Right atrium auricular region (tissue), 2 donors: ENCODE measurements around the gene CARD14. TPM values are rescaled to one million over a fixed set of nuclear protein-coding genes. Genes with fewer than 3 reads are reported as not detected.

Source experiments
- DNase-seq: peaks from one replicate; pipeline ENCODE4 v3.0.0-alpha.2; 2019; ENCODE audit warnings: low spot score
- H3K27ac ChIP-seq, 2 donors: fragments of 200-600 bp; sonication (generic); 1 replicate in 1 of 2; 2 replicates in 1 of 2; pipeline ENCODE4 v1.5.1; 2016 to 2019
- H3K27me3 ChIP-seq, 2 donors: fragments of 200-600 bp; sonication (generic); one replicate each; pipeline versions ENCODE4 v1.5.1 to v1.6.0; 2017 to 2019
- H3K36me3 ChIP-seq: fragments of 200-600 bp; sonication (generic); one replicate; pipeline ENCODE4 v1.5.1; 2016
- H3K4me1 ChIP-seq, 2 donors: fragments of 200-600 bp; sonication (generic); one replicate each; pipeline versions ENCODE4 v1.5.1 to v1.6.0; 2017 to 2019
- H3K4me3 ChIP-seq, 2 donors: fragments of 200-600 bp; sonication (generic); 1 replicate in 1 of 2; 2 replicates in 1 of 2; pipeline ENCODE4 v1.5.1; 2017 to 2019; ENCODE audit warnings: mild to moderate bottlenecking in 1 of 2, moderate library complexity in 1 of 2
- H3K9me3 ChIP-seq, 2 donors: fragments of 200-600 bp; sonication (generic); one replicate each; pipeline ENCODE4 v1.5.1; 2019
- total RNA-seq, 2 donors: library from RNA; depleted of rRNA; stranded (reverse); fragments of >200 nt; gene quantifications; one replicate each; pipeline ENCODE4 v1.1.0, GENCODE V29; 2016
- TF ChIP-seq, protein P1 (sequence below), 2 donors: fragments of 200-600 bp; sonication (generic); IDR thresholded peaks; one replicate each; pipeline ENCODE4 v1.5.1; 2019; ENCODE audit warnings: antibody characterized with exemption in 2 of 2

Gene CARD14
- total RNA-seq, 2 donors from 2014 or later: not detected

DNA sequence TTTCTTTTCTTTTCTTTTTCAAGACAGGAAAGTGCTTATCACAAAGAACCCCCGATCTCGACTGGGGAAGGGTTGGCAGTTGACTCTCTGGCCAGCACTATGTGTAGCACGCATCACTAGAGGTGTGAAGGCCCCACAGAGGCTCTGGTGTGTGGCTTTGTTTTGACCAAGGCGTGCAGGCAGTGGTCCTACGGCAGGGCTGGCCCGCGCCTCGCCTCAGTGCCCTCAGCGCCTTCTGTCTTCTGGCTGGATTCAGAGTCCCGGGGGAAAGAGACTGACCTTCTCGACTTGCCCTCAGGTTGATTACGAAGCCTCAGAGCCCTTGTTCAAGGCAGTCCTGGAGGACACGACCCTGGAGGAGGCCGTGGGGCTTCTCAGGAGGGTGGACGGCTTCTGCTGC, 31.6 kb downstream of the CARD14 start:
- Histone ChIP-seq H3K4me1 (no peaks in the 10 kb centered on the region), H3K36me3 (no peaks in the 10 kb centered on the region), H3K27ac (no peak overlapping the region), H3K9me3 (no peaks in the 10 kb centered on the region), H3K27me3 (no peaks in the 10 kb centered on the region), H3K4me3 (no peak overlapping the region)
- TF ChIP-seq, protein P1, sequence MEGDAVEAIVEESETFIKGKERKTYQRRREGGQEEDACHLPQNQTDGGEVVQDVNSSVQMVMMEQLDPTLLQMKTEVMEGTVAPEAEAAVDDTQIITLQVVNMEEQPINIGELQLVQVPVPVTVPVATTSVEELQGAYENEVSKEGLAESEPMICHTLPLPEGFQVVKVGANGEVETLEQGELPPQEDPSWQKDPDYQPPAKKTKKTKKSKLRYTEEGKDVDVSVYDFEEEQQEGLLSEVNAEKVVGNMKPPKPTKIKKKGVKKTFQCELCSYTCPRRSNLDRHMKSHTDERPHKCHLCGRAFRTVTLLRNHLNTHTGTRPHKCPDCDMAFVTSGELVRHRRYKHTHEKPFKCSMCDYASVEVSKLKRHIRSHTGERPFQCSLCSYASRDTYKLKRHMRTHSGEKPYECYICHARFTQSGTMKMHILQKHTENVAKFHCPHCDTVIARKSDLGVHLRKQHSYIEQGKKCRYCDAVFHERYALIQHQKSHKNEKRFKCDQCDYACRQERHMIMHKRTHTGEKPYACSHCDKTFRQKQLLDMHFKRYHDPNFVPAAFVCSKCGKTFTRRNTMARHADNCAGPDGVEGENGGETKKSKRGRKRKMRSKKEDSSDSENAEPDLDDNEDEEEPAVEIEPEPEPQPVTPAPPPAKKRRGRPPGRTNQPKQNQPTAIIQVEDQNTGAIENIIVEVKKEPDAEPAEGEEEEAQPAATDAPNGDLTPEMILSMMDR (IDR thresholded peaks at IDR 0.05): no peak
- no peak for DNase-seq

DNA sequence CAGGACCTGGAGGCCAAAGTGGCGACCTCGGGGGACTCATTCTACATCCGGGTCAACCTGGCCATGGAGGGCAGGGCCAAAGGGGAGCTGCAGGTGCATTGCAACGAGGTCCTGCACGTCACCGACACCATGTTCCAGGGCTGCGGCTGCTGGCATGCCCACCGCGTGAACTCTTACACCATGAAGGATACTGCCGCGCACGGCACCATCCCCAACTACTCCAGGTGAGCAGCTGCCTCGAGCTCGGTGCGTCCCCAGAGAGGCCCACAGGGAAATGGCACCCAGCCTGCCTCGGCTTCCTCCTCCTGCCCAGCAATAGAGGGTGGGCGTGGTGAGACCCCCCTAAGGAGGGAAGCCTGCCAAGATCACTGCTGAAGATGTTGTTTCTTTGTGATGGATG, 32.4 kb downstream of the CARD14 start:
- no peak for DNase-seq
- Histone ChIP-seq H3K4me1 (no peaks in the 10 kb centered on the region), H3K27me3 (no peaks in the 10 kb centered on the region), H3K4me3 (no peak overlapping the region), H3K27ac (no peak overlapping the region), H3K36me3 (no peaks in the 10 kb centered on the region), H3K9me3 (no peaks in the 10 kb centered on the region)
- TF ChIP-seq, protein P1 (IDR thresholded peaks at IDR 0.05): no peak

DNA sequence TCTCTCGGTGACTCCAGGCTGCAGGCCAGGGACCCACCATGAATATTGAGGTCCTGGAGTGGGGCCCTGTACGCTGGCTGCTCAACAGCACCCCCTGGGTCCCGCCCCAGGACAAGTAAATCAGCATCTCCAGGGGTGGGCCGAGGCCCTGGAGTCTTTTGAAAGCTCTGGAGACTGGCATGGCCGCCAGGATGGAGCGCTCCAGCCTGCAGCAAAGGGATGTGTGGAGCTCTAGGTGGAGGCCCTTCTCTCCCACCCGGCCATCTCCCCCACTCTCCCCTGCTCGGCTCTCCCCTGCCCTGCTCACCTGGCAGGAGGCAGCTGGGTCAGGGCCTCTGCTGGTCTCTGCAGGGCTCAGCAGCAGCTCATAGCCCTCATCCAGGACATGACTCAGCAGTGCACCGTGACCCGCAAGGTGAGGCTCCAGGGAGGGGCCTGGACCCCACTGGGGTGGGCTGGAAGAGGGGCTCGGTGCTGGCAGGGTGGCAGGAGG, 33.7 kb downstream of the CARD14 start:
- Histone ChIP-seq H3K36me3 (no peaks in the 10 kb centered on the region), H3K27ac (no peak overlapping the region), H3K4me1 (no peaks in the 10 kb centered on the region), H3K27me3 (no peaks in the 10 kb centered on the region), H3K4me3 (no peak overlapping the region), H3K9me3 (no peaks in the 10 kb centered on the region)
- DNase-seq: no peak
- TF ChIP-seq, protein P1 (IDR thresholded peaks at IDR 0.05): no peak

DNA sequence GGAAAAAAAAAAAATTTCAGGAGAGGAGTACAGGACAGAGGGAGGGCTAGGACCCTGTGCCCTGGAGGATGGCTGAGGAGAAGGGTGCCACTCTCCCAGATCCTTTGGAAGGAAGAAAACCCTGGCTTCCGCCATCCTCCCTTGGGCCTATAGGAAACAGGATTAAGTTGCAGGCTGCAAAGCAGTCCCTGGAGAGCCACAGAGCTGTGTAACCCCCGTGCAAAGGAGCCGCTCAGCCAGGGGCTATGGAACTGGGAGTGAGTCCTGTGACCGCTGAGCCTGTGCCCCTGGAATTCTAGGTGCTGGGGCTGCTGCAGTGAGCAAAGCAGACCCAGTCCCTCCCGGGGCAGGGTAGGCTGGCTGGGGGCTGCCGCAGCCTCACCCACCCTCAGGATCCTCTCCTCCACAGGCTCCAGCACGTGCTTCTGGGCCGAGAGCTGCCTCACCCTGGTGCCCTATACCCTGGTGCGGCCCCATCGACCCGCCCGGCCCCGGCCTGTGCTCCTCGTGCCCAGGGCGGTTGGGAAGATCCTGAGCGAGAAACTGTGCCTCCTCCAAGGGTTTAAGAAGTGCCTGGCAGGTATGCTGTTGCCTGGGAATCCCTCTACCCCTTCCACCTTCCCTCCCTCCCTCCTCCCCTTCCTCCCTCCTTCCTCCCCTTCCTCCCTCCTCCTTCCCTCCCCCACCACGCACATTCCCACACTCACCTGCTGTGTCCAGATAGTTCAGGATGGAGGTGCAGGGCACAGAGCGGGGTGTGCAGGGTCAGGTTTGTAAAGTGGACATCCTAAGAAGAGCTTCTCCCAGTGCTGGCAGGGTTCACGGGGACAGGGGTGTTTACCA, 35.0 kb downstream of the CARD14 start:
- Histone ChIP-seq H3K9me3 (no peaks in the 10 kb centered on the region), H3K27ac (no peak overlapping the region), H3K36me3 (peaks cover under 1% of the 10 kb centered on the region), H3K4me1 (no peaks in the 10 kb centered on the region), H3K27me3 (no peaks in the 10 kb centered on the region), H3K4me3 (no peak overlapping the region)
- TF ChIP-seq, protein P1 (IDR thresholded peaks at IDR 0.05): no peak
- no peak for DNase-seq

DNA sequence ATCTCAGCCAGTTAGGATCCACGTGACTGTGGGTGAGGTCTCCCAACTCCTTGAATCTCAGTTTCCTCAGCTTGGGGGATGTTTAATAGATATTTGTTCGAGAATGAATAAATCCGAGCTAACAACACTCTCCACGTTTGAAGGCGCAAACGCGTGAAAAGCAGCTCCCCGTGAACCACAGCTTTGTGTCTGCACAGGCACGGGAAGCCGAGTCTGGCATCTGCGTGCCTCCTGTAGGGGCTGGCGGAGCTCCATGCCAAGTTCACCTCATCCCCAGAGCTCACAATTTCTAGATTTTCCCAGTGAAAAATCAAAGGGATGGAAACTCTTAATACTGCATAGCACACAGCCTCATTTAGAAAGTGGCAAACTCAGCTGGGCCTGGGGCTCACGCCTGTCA, 36.0 kb downstream of the CARD14 start:
- TF ChIP-seq, protein P1 (IDR thresholded peaks at IDR 0.05): no peak
- Histone ChIP-seq H3K27me3 (no peaks in the 10 kb centered on the region), H3K4me3 (no peak overlapping the region), H3K27ac (no peak overlapping the region), H3K36me3 (peaks cover 10% of the 10 kb centered on the region), H3K4me1 (no peaks in the 10 kb centered on the region), H3K9me3 (no peaks in the 10 kb centered on the region)
- DNase-seq: no peak
